Mesenchymal stem cell (in vitro differentiated cells and primary cell): ENCODE measurements around the gene SFXN4.

ENCODE experiments used
- DNase-seq: peaks from one replicate; pipeline ENCODE4 v3.0.0-alpha.2; 2013
- H2AFZ ChIP-seq: one replicate; pipeline ENCODE4 v1.6.1; 2013; ENCODE audit warnings: low read depth, mild to moderate bottlenecking, control low read depth, inconsistent platforms, low read length, moderate library complexity
- H2AK5ac ChIP-seq: 2 replicates; pipeline ENCODE4 v1.6.1; 2013; ENCODE audit warnings: low read length, moderate library complexity, mild to moderate bottlenecking, inconsistent platforms; ENCODE audit not compliant: severe bottlenecking
- H2BK120ac ChIP-seq: one replicate; pipeline ENCODE4 v1.6.1; 2013; ENCODE audit warnings: low read depth, mild to moderate bottlenecking, inconsistent platforms, low read length, moderate library complexity
- H2BK12ac ChIP-seq, 2 experiments: one replicate each; pipeline ENCODE4 v1.6.1; 2013; ENCODE audit warnings: inconsistent platforms in 2 of 2, low read length in 2 of 2, mild to moderate bottlenecking in 2 of 2, moderate library complexity in 2 of 2, control low read depth in 1 of 2
- H2BK15ac ChIP-seq: one replicate; pipeline ENCODE4 v1.6.1; 2013; ENCODE audit warnings: mild to moderate bottlenecking, low read depth, inconsistent platforms; ENCODE audit not compliant: poor library complexity, severe bottlenecking
- H2BK5ac ChIP-seq: 2 replicates; pipeline ENCODE4 v1.6.1; 2013; ENCODE audit warnings: low read depth, mild to moderate bottlenecking, low read length, control low read depth, inconsistent platforms; ENCODE audit not compliant: poor library complexity, severe bottlenecking
- H3K14ac ChIP-seq, 2 experiments: one replicate each; pipeline ENCODE4 v1.6.1; 2013; ENCODE audit warnings: inconsistent platforms in 2 of 2, low read length in 2 of 2, control low read depth in 1 of 2, mild to moderate bottlenecking in 1 of 2, moderate library complexity in 1 of 2
- H3K18ac ChIP-seq, 2 experiments: one replicate each; pipeline ENCODE4 v1.6.1; 2013; ENCODE audit warnings: inconsistent platforms in 2 of 2, low read length in 2 of 2, control low read depth in 1 of 2, low read depth in 1 of 2, mild to moderate bottlenecking in 1 of 2
- H3K23ac ChIP-seq, 2 experiments: one replicate each; pipeline ENCODE4 v1.6.1; 2013; ENCODE audit warnings: inconsistent platforms in 2 of 2, low read length in 2 of 2, mild to moderate bottlenecking in 2 of 2, moderate library complexity in 2 of 2, control low read depth in 1 of 2
- H3K27ac ChIP-seq: 2 replicates; pipeline ENCODE4 v1.5.1; 2013; ENCODE audit warnings: mild to moderate bottlenecking, moderate library complexity, low read length, control low read depth, inconsistent platforms; ENCODE audit not compliant: poor library complexity, severe bottlenecking
- H3K27me3 ChIP-seq, 2 experiments: 2 replicates each; pipeline versions ENCODE4 v1.6.1 to v1.7.0; 2013; ENCODE audit warnings: low read length in 2 of 2, mild to moderate bottlenecking in 2 of 2, moderate library complexity in 2 of 2, control low read depth in 1 of 2, inconsistent platforms in 1 of 2; ENCODE audit not compliant: control insufficient read depth in 1 of 2, insufficient read depth in 1 of 2
- H3K36me3 ChIP-seq, 2 experiments: 2 replicates each; pipeline versions ENCODE4 v1.6.1 to v1.7.0; 2013; ENCODE audit warnings: low read length in 2 of 2, control low read depth in 1 of 2, inconsistent platforms in 1 of 2, low read depth in 1 of 2, mild to moderate bottlenecking in 1 of 2; ENCODE audit not compliant: insufficient read depth in 2 of 2, control insufficient read depth in 1 of 2
- H3K4ac ChIP-seq, 2 experiments: one replicate each; pipeline ENCODE4 v1.6.1; 2013; ENCODE audit warnings: inconsistent platforms in 2 of 2, low read length in 2 of 2, mild to moderate bottlenecking in 2 of 2, moderate library complexity in 2 of 2, control low read depth in 1 of 2, low read depth in 1 of 2
- H3K4me1 ChIP-seq: 2 replicates; pipeline ENCODE4 v1.6.1; 2013; ENCODE audit warnings: low read depth, low read length, control low read depth; ENCODE audit not compliant: control insufficient read depth, insufficient read depth
- H3K4me2 ChIP-seq: 2 replicates; pipeline ENCODE4 v1.6.1; 2013; ENCODE audit warnings: low read length, mild to moderate bottlenecking, inconsistent platforms; ENCODE audit not compliant: poor library complexity, severe bottlenecking
- H3K4me3 ChIP-seq, 2 experiments: 2 replicates each; pipeline versions ENCODE4 v1.5.1 to v1.7.0; 2013; ENCODE audit warnings: low read length in 2 of 2, mild to moderate bottlenecking in 2 of 2, control low read depth in 1 of 2, low read depth in 1 of 2; ENCODE audit not compliant: insufficient read depth in 1 of 2
- H3K79me1 ChIP-seq: replicated peaks from 2 replicates; pipeline ENCODE4 v1.6.1; 2013; ENCODE audit warnings: mild to moderate bottlenecking, control low read depth, low read length, inconsistent platforms; ENCODE audit not compliant: poor library complexity, severe bottlenecking
- H3K9ac ChIP-seq: 2 replicates; pipeline ENCODE4 v1.7.0; 2013; ENCODE audit warnings: mild to moderate bottlenecking, low read length, moderate library complexity
- H3K9me3 ChIP-seq: 2 replicates; pipeline ENCODE4 v1.7.0; 2013; ENCODE audit warnings: mild to moderate bottlenecking, low read length; ENCODE audit not compliant: control insufficient read depth
- H4K8ac ChIP-seq: one replicate; pipeline ENCODE4 v1.6.1; 2013; ENCODE audit warnings: inconsistent platforms, mild to moderate bottlenecking, low read length, moderate library complexity
- H4K91ac ChIP-seq: one replicate; pipeline ENCODE4 v1.6.1; 2013; ENCODE audit warnings: mild to moderate bottlenecking, low read length, inconsistent platforms
- WGBS: methylation state at CpG from one replicate; pipeline ENCODE4 v1.1.7; 2013; ENCODE audit warnings: mixed read lengths; 5-methylcytosine and 5-hydroxymethylcytosine counted together

The SFXN4 gene

GRCh38 chr10:119207713-119208552 lies 42.4 kb upstream of the SFXN4 start:
- Histone ChIP-seq H3K4me1 (peaks cover 10% of the 10 kb centered on the region), H3K14ac (peak overlapping the region in 1 of 2 experiments; percentile 99), H2BK15ac (peak overlapping the region; percentile 69), H3K9ac (peak overlapping the region; percentile 88), H3K18ac (peak overlapping the region; percentile 99), H3K9me3 (no peaks in the 10 kb centered on the region), H4K8ac (peak overlapping the region; percentile 35), H2BK5ac (no peak overlapping the region), H3K4ac (peak overlapping the region; percentile 95 to 98), H3K27ac (peak overlapping the region; percentile 33), H2AK5ac (no peak overlapping the region), H3K79me1 (peaks cover 12% of the 10 kb centered on the region), H2BK12ac (peak overlapping the region; percentile 2 to 88), H4K91ac (peak overlapping the region; percentile 97), H2BK120ac (peak overlapping the region; percentile 91), H3K4me3 (peak overlapping the region; percentile 75 to 89), H3K23ac (peak overlapping the region; percentile 99), H3K4me2 (peak overlapping the region; percentile 100), H3K27me3 (no peaks in the 10 kb centered on the region), H2AFZ (no peak overlapping the region), H3K36me3 (peaks cover 0 to 2% of the 10 kb centered on the region in 2 experiments)
- DNase-seq, result peak; percentile 76
- WGBS, result under 1% methylated on average over 55 of the region's 62 CpGs

GRCh38 chr10:119207366-119207666 lies 41.8 kb upstream of the SFXN4 start, which contains the start of gene GRK5:
GRK5 (plus strand) TSS chr10:119207571; CDS start chr10:119207918, 347 bp downstream.
- Histone ChIP-seq H3K9me3 (no peaks in the 10 kb centered on the region), H3K18ac (peak within 1 kb of the TSS; percentile 99), H3K14ac (peak within 1 kb of the TSS; percentile 80 to 99), H3K4me2 (peak within 1 kb of the TSS; percentile 100), H3K4me1 (peaks cover 10% of the 10 kb centered on the region), H3K27me3 (no peaks in the 10 kb centered on the region), H3K4ac (peak within 1 kb of the TSS; percentile 95 to 98), H2BK5ac (peak within 1 kb of the TSS; percentile 79), H3K23ac (peak within 1 kb of the TSS; percentile 99), H3K27ac (peak within 1 kb of the TSS; percentile 45), H3K9ac (peak within 1 kb of the TSS; percentile 88), H2BK12ac (peak within 1 kb of the TSS; percentile 2 to 88), H4K91ac (peak within 1 kb of the TSS; percentile 97), H3K36me3 (no peaks in the 10 kb centered on the region), H2AFZ (no peak within 1 kb of the TSS), H3K79me1 (peaks cover 8% of the 10 kb centered on the region), H2BK15ac (peak within 1 kb of the TSS; percentile 69), H2AK5ac (no peak within 1 kb of the TSS), H3K4me3 (peak within 1 kb of the TSS; percentile 77 to 89), H4K8ac (peak within 1 kb of the TSS; percentile 59), H2BK120ac (peak within 1 kb of the TSS; percentile 91)
- WGBS, result 0% methylated on average over 33 of the region's 34 CpGs
- DNase-seq, result peak; percentile 98

GRCh38 chr10:119206603-119207365 lies 41.3 kb upstream of the SFXN4 start:
- H4K8ac ChIP-seq, result peak overlapping the region; percentile 59

More at GRCh38 chr10:119206603-119207365, 41.3 kb upstream of the SFXN4 start:
- H3K23ac ChIP-seq, result no peak overlapping the region
- peak overlapping the region; percentile 79 for H2BK5ac ChIP-seq
- H3K4me3 ChIP-seq, result peak overlapping the region; percentile 70 to 77
- H2BK12ac ChIP-seq, result peak overlapping the region in 1 of 2 experiments; percentile 71
- peak overlapping the region in 1 of 2 experiments; percentile 65 for H3K4ac ChIP-seq
- no peak overlapping the region for H2AFZ ChIP-seq
- peak overlapping the region; percentile 45 for H3K27ac ChIP-seq
- H3K36me3 ChIP-seq, result no peaks in the 10 kb centered on the region
- H3K9me3 ChIP-seq, result no peaks in the 10 kb centered on the region
- H2AK5ac ChIP-seq, result no peak overlapping the region
- peak overlapping the region; percentile 78 for H3K9ac ChIP-seq
- WGBS, result under 1% methylated on average over 79 of the region's 97 CpGs
- H3K4me2 ChIP-seq, result peak overlapping the region; percentile 66
- peaks cover 10% of the 10 kb centered on the region for H3K4me1 ChIP-seq
- H3K27me3 ChIP-seq, result no peaks in the 10 kb centered on the region
- H2BK15ac ChIP-seq, result no peak overlapping the region
- peaks cover 8% of the 10 kb centered on the region for H3K79me1 ChIP-seq
- peak overlapping the region; percentile 58 to 80 for H3K14ac ChIP-seq
- H3K18ac ChIP-seq, result peak overlapping the region; percentile 94 to 98
- peak; percentile 77 for DNase-seq
- peak overlapping the region; percentile 3 for H4K91ac ChIP-seq
- H2BK120ac ChIP-seq, result peak overlapping the region; percentile 82
